HEK293 (cell line): ENCODE data around the gene FADS2.

Source experiments
- EGR2 ChIP-seq: fragments of 450-650 bp; formaldehyde crosslinking; IDR thresholded peaks from 2 replicates; pipeline ENCODE4 v1.5.1; 2016; ENCODE audit warnings: low read depth, missing biosample characterization, missing genetic modification characterization
- SP3 ChIP-seq: fragments of 450-650 bp; formaldehyde crosslinking; IDR thresholded peaks from 2 replicates; pipeline ENCODE4 v1.5.1; 2016; ENCODE audit warnings: missing biosample characterization, missing genetic modification characterization
- WT1 ChIP-seq: fragments of 450-650 bp; formaldehyde crosslinking; IDR thresholded peaks from 2 replicates; pipeline ENCODE4 v1.5.1; 2016; ENCODE audit warnings: missing biosample characterization, missing genetic modification characterization
- ZBTB1 ChIP-seq: fragments of 450-650 bp; formaldehyde crosslinking; IDR thresholded peaks from 2 replicates; pipeline ENCODE4 v1.5.1; 2016; ENCODE audit warnings: missing biosample characterization, missing genetic modification characterization
- ZEB2 ChIP-seq: fragments of 450-650 bp; formaldehyde crosslinking; IDR thresholded peaks from 2 replicates; pipeline ENCODE4 v1.5.1; 2016; ENCODE audit warnings: missing biosample characterization, missing genetic modification characterization
- ZFP37 ChIP-seq: fragments of 450-650 bp; formaldehyde crosslinking; IDR thresholded peaks from 2 replicates; pipeline ENCODE4 v1.5.1; 2016; ENCODE audit warnings: missing biosample characterization, missing genetic modification characterization
- ZNF10 ChIP-seq: fragments of 450-650 bp; formaldehyde crosslinking; IDR thresholded peaks from 2 replicates; pipeline ENCODE4 v1.5.1; 2017; ENCODE audit warnings: missing biosample characterization, missing genetic modification characterization
- ZNF132 ChIP-seq: fragments of 450-650 bp; formaldehyde crosslinking; IDR thresholded peaks from 2 replicates; pipeline ENCODE4 v1.5.1; 2017; ENCODE audit warnings: missing biosample characterization, missing genetic modification characterization, borderline replicate concordance
- ZNF140 ChIP-seq: fragments of 450-650 bp; formaldehyde crosslinking; IDR thresholded peaks from 2 replicates; pipeline ENCODE4 v1.5.1; 2016; ENCODE audit warnings: missing biosample characterization, missing genetic modification characterization
- ZNF146 ChIP-seq: fragments of 450-650 bp; formaldehyde crosslinking; IDR thresholded peaks from 2 replicates; pipeline ENCODE4 v1.5.1; 2016; ENCODE audit warnings: missing biosample characterization, missing genetic modification characterization
- ZNF175 ChIP-seq: fragments of 450-650 bp; formaldehyde crosslinking; IDR thresholded peaks from 2 replicates; pipeline ENCODE4 v1.5.1; 2016; ENCODE audit warnings: missing biosample characterization, missing genetic modification characterization
- ZNF23 ChIP-seq: fragments of 450-650 bp; formaldehyde crosslinking; IDR thresholded peaks from 2 replicates; pipeline ENCODE4 v1.5.1; 2016; ENCODE audit warnings: missing biosample characterization, missing genetic modification characterization, borderline replicate concordance
- ZNF239 ChIP-seq: fragments of 450-650 bp; formaldehyde crosslinking; IDR thresholded peaks from 2 replicates; pipeline ENCODE4 v1.5.1; 2016; ENCODE audit warnings: missing biosample characterization, missing genetic modification characterization
- ZNF248 ChIP-seq: fragments of 450-650 bp; formaldehyde crosslinking; IDR thresholded peaks from 2 replicates; pipeline ENCODE4 v1.5.1; 2017; ENCODE audit warnings: missing biosample characterization, missing genetic modification characterization
- ZNF311 ChIP-seq: fragments of 450-650 bp; formaldehyde crosslinking; IDR thresholded peaks from 2 replicates; pipeline ENCODE4 v1.5.1; 2017; ENCODE audit warnings: missing biosample characterization, missing genetic modification characterization, borderline replicate concordance
- ZNF324 ChIP-seq: fragments of 450-650 bp; formaldehyde crosslinking; IDR thresholded peaks from 2 replicates; pipeline ENCODE4 v1.5.1; 2016; ENCODE audit warnings: missing biosample characterization, missing genetic modification characterization
- ZNF350 ChIP-seq: fragments of 450-650 bp; formaldehyde crosslinking; IDR thresholded peaks from 2 replicates; pipeline ENCODE4 v1.5.0; 2017; ENCODE audit warnings: missing biosample characterization, mild to moderate bottlenecking, missing genetic modification characterization
- ZNF404 ChIP-seq: fragments of 450-650 bp; formaldehyde crosslinking; IDR thresholded peaks from 2 replicates; pipeline ENCODE4 v1.5.1; 2017; ENCODE audit warnings: missing biosample characterization, missing genetic modification characterization
- ZNF548 ChIP-seq: fragments of 450-650 bp; formaldehyde crosslinking; IDR thresholded peaks from 2 replicates; pipeline ENCODE4 v1.5.1; 2016; ENCODE audit warnings: missing biosample characterization, missing genetic modification characterization
- ZNF629 ChIP-seq: fragments of 450-650 bp; formaldehyde crosslinking; IDR thresholded peaks from 2 replicates; pipeline ENCODE4 v1.5.1; 2017; ENCODE audit warnings: missing biosample characterization, missing genetic modification characterization
- ZNF707 ChIP-seq: fragments of 450-650 bp; formaldehyde crosslinking; IDR thresholded peaks from 2 replicates; pipeline ENCODE4 v1.5.1; 2016; ENCODE audit warnings: missing biosample characterization, missing genetic modification characterization
- ZNF747 ChIP-seq: fragments of 450-650 bp; formaldehyde crosslinking; IDR thresholded peaks from 2 replicates; pipeline ENCODE4 v1.5.1; 2016; ENCODE audit warnings: missing biosample characterization, missing genetic modification characterization
- ZNF76 ChIP-seq: fragments of 450-650 bp; formaldehyde crosslinking; IDR thresholded peaks from 2 replicates; pipeline ENCODE4; 2016; ENCODE audit warnings: low read depth, missing biosample characterization, missing genetic modification characterization, borderline replicate concordance
- ZNF837 ChIP-seq: fragments of 450-650 bp; formaldehyde crosslinking; IDR thresholded peaks from 2 replicates; pipeline ENCODE4 v1.5.1; 2016; ENCODE audit warnings: missing biosample characterization, missing genetic modification characterization
- TF ChIP-seq, protein P1 (sequence below): fragments of 450-650 bp; IDR thresholded peaks from 2 replicates; pipeline ENCODE4 v1.5.1; 2018; ENCODE audit warnings: missing biosample characterization, missing genetic modification characterization
- TF ChIP-seq, protein P2 (sequence below): fragments of 450-650 bp; formaldehyde crosslinking; IDR thresholded peaks from 2 replicates; pipeline ENCODE4 v1.5.1; 2016; ENCODE audit warnings: missing biosample characterization, missing genetic modification characterization
- TF ChIP-seq, protein P3 (sequence below): fragments of 450-650 bp; formaldehyde crosslinking; IDR thresholded peaks from 2 replicates; pipeline ENCODE4 v1.5.1; 2016; ENCODE audit warnings: missing biosample characterization, missing genetic modification characterization
- TF ChIP-seq, protein P4 (sequence below): fragments of 450-650 bp; formaldehyde crosslinking; IDR thresholded peaks from 2 replicates; pipeline ENCODE4 v1.5.1; 2016; ENCODE audit warnings: missing biosample characterization, missing genetic modification characterization
- TF ChIP-seq, protein P5 (sequence below): fragments of 450-650 bp; formaldehyde crosslinking; IDR thresholded peaks from 2 replicates; pipeline ENCODE4 v1.5.1; 2016; ENCODE audit warnings: missing biosample characterization, missing genetic modification characterization
- TF ChIP-seq, protein P6 (sequence below): fragments of 450-650 bp; formaldehyde crosslinking; IDR thresholded peaks from 2 replicates; pipeline ENCODE4 v1.5.1; 2016; ENCODE audit warnings: missing biosample characterization, missing genetic modification characterization
- TF ChIP-seq, protein P7 (sequence below): fragments of 450-650 bp; formaldehyde crosslinking; IDR thresholded peaks from 2 replicates; pipeline ENCODE4 v1.5.1; 2017; ENCODE audit warnings: missing biosample characterization, missing genetic modification characterization

Gene FADS2

DNA sequence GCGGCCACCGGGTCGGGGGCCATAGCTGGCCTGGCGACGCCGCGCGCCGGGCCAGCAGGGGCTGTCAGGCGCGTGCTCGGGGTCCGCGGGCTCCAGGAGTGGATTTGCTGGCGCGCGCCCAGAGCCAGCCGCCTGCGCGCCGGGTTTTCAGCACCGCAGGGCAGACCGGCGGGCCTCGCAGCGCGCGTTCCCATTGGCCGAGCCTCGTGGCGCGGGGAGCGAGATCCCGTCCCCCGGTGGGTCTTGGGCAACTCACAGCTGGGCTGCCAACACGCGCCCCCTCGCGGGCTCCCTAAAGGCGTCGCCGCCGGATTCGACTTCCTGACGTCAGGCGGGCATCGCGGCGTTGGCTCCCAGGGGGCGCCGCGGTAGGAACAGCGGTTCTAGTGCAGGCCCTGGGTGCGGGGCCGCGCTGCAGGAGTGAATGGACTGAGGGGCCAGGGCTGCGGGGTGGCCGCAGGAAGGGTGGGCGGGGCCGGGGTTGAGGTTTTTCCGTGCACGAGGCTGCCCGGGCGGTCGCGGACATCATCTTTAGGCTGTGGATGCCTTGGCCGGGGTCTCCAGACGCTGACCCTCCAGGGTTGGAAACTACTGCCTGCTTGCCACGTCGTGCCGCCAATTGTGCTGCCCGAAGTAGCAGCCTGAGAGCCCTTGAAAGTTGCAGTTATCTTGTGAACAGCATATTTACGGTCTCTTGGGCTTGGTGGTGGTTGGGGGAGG, 11.2 kb upstream of the FADS2 start, which contains the start of gene FADS1 (continued):
- TF ChIP-seq SP3 (tag by site-specific recombination) (no peak), ZNF747 (tag by site-specific recombination) (no peak), ZNF707 (tag by site-specific recombination) (no peak), ZNF132 (tag by site-specific recombination) (no peak), ZNF175 (tag by site-specific recombination) (no peak), ZNF248 (no peak), ZNF311 (tag by site-specific recombination) (no peak), ZNF10 (tag by site-specific recombination) (no peak), ZNF404 (tag by site-specific recombination) (no peak), ZNF239 (tag by site-specific recombination) (no peak), EGR2 (tag by site-specific recombination) (no peak), ZNF837 (tag by site-specific recombination) (no peak), ZNF76 (tag by site-specific recombination) (peak; percentile 80; the same call in 1 of the 2 replicates), ZNF23 (no peak), ZNF140 (no peak), ZNF548 (tag by site-specific recombination) (no peak), ZBTB1 (tag by site-specific recombination) (no peak), ZNF350 (tag by site-specific recombination) (no peak), ZFP37 (no peak), ZNF629 (peak; percentile 88), ZNF146 (tag by site-specific recombination) (no peak), ZEB2 (tag by site-specific recombination) (peak; percentile 53; the same call in 1 of the 2 replicates), ZNF324 (no peak), WT1 (tag by site-specific recombination) (no peak)
- TF ChIP-seq, protein P1, sequence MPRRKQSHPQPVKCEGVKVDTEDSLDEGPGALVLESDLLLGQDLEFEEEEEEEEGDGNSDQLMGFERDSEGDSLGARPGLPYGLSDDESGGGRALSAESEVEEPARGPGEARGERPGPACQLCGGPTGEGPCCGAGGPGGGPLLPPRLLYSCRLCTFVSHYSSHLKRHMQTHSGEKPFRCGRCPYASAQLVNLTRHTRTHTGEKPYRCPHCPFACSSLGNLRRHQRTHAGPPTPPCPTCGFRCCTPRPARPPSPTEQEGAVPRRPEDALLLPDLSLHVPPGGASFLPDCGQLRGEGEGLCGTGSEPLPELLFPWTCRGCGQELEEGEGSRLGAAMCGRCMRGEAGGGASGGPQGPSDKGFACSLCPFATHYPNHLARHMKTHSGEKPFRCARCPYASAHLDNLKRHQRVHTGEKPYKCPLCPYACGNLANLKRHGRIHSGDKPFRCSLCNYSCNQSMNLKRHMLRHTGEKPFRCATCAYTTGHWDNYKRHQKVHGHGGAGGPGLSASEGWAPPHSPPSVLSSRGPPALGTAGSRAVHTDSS (tag by site-specific recombination) = no peak
- TF ChIP-seq, protein P2, sequence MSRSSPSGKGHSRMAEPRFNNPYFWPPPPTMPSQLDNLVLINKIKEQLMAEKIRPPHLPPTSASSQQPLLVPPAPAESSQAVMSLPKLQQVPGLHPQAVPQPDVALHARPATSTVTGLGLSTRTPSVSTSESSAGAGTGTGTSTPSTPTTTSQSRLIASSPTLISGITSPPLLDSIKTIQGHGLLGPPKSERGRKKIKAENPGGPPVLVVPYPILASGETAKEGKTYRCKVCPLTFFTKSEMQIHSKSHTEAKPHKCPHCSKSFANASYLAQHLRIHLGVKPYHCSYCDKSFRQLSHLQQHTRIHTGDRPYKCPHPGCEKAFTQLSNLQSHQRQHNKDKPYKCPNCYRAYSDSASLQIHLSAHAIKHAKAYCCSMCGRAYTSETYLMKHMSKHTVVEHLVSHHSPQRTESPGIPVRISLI (tag by site-specific recombination) = no peak
- TF ChIP-seq, protein P3, sequence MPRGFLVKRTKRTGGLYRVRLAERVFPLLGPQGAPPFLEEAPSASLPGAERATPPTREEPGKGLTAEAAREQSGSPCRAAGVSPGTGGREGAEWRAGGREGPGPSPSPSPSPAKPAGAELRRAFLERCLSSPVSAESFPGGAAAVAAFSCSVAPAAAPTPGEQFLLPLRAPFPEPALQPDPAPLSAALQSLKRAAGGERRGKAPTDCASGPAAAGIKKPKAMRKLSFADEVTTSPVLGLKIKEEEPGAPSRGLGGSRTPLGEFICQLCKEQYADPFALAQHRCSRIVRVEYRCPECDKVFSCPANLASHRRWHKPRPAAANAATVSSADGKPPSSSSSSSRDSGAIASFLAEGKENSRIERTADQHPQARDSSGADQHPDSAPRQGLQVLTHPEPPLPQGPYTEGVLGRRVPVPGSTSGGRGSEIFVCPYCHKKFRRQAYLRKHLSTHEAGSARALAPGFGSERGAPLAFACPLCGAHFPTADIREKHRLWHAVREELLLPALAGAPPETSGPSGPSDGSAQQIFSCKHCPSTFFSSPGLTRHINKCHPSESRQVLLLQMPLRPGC (tag by site-specific recombination) = peak; percentile 34; the same call in 1 of the 2 replicates
- TF ChIP-seq, protein P4, sequence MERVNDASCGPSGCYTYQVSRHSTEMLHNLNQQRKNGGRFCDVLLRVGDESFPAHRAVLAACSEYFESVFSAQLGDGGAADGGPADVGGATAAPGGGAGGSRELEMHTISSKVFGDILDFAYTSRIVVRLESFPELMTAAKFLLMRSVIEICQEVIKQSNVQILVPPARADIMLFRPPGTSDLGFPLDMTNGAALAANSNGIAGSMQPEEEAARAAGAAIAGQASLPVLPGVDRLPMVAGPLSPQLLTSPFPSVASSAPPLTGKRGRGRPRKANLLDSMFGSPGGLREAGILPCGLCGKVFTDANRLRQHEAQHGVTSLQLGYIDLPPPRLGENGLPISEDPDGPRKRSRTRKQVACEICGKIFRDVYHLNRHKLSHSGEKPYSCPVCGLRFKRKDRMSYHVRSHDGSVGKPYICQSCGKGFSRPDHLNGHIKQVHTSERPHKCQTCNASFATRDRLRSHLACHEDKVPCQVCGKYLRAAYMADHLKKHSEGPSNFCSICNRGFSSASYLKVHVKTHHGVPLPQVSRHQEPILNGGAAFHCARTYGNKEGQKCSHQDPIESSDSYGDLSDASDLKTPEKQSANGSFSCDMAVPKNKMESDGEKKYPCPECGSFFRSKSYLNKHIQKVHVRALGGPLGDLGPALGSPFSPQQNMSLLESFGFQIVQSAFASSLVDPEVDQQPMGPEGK (tag by site-specific recombination) = peak; percentile 93
- TF ChIP-seq, protein P5, sequence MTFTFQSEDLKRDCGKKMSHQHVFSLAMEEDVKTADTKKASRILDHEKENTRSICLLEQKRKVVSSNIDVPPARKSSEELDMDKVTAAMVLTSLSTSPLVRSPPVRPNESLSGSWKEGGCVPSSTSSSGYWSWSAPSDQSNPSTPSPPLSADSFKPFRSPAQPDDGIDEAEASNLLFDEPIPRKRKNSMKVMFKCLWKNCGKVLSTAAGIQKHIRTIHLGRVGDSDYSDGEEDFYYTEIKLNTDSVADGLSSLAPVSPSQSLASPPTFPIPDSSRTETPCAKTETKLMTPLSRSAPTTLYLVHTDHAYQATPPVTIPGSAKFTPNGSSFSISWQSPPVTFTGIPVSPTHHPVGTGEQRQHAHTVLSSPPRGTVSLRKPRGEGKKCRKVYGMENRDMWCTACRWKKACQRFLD (tag by site-specific recombination) = no peak
- TF ChIP-seq, protein P6, sequence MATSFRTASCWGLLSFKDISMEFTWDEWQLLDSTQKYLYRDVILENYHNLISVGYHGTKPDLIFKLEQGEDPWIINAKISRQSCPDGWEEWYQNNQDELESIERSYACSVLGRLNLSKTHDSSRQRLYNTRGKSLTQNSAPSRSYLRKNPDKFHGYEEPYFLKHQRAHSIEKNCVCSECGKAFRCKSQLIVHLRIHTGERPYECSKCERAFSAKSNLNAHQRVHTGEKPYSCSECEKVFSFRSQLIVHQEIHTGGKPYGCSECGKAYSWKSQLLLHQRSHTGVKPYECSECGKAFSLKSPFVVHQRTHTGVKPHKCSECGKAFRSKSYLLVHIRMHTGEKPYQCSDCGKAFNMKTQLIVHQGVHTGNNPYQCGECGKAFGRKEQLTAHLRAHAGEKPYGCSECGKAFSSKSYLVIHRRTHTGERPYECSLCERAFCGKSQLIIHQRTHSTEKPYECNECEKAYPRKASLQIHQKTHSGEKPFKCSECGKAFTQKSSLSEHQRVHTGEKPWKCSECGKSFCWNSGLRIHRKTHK (tag by site-specific recombination) = no peak
- TF ChIP-seq, protein P7, sequence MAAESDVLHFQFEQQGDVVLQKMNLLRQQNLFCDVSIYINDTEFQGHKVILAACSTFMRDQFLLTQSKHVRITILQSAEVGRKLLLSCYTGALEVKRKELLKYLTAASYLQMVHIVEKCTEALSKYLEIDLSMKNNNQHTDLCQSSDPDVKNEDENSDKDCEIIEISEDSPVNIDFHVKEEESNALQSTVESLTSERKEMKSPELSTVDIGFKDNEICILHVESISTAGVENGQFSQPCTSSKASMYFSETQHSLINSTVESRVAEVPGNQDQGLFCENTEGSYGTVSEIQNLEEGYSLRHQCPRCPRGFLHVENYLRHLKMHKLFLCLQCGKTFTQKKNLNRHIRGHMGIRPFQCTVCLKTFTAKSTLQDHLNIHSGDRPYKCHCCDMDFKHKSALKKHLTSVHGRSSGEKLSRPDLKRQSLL (tag by site-specific recombination) = no peak
